Measurements from ENCODE around the gene CHCHD5. TPM values are rescaled to one million over a fixed set of nuclear protein-coding genes. Genes with fewer than 3 reads are reported as not detected.
"Not testable (repeated sequence)": the region's sequence is repeated elsewhere in the genome, so short reads cannot be mapped to it uniquely, and the experiment has no call there.

CHCHD5 gene
- total and polyA plus RNA-seq, 12 donors: 8.9 to 56.5 (median 33.6) TPM

DNA sequence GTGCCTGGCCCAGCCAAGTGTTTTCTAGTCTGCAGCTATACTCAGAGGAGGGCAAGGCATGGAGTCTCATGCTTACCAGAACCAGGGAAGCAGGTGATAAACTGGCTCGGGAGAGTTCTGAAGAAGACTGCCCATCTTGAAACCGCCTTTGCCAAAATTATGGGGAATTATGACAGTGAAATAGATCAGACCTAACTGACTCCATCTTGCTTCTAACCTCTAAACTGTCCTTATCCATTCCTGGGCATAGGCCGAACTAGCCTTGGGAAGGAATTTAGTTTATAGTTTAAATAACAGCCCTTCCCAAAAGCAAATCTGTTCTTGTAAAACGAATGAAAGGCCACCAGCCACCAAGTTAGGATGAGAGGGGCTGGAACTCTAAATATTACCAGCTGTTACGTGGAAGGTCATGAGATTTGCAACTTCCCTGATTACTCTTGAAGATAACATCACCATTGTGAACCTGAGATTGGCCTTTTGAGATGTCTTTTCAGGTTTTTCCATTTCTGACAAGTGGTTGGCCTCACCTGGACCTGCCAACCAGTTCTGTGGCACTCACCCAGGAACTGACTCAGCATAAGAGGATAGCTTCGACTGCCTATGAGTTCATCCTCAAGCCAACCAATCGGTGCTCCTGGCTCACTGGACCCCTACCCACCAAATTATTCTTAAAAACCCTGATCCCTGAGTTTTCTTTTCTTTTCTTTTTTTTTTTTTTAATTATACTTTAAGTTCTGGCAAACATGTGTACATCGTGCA lies 23.4 kb downstream of the CHCHD5 start:
- Histone ChIP-seq H3K4me3 (no peak overlapping the region), H3K27me3 (no peaks in the 10 kb centered on the region), H3K36me3 (replicated peaks in 1 of 2) (no peaks in the 10 kb centered on the region), H3K27ac (no peak overlapping the region), H3K9me3 (replicated peaks in 1 of 3) (no peaks in the 10 kb centered on the region), H3K4me1 (replicated peaks in 1 of 2) (no peaks in the 10 kb centered on the region)
- intact Hi-C loops (cut with DNase I): no loop called here
- 74 to 81% (median 80%) methylated on average over 7 to 8 of the region's 8 CpGs for WGBS, 4 donors
- DNase-seq: peak in 1 of 7 donors; percentile 16
- no peak for TF ChIP-seq POLR2A (IDR thresholded peaks at IDR 0.05)
- TF ChIP-seq, protein P1, sequence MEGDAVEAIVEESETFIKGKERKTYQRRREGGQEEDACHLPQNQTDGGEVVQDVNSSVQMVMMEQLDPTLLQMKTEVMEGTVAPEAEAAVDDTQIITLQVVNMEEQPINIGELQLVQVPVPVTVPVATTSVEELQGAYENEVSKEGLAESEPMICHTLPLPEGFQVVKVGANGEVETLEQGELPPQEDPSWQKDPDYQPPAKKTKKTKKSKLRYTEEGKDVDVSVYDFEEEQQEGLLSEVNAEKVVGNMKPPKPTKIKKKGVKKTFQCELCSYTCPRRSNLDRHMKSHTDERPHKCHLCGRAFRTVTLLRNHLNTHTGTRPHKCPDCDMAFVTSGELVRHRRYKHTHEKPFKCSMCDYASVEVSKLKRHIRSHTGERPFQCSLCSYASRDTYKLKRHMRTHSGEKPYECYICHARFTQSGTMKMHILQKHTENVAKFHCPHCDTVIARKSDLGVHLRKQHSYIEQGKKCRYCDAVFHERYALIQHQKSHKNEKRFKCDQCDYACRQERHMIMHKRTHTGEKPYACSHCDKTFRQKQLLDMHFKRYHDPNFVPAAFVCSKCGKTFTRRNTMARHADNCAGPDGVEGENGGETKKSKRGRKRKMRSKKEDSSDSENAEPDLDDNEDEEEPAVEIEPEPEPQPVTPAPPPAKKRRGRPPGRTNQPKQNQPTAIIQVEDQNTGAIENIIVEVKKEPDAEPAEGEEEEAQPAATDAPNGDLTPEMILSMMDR (IDR thresholded peaks at IDR 0.05): no peak

DNA sequence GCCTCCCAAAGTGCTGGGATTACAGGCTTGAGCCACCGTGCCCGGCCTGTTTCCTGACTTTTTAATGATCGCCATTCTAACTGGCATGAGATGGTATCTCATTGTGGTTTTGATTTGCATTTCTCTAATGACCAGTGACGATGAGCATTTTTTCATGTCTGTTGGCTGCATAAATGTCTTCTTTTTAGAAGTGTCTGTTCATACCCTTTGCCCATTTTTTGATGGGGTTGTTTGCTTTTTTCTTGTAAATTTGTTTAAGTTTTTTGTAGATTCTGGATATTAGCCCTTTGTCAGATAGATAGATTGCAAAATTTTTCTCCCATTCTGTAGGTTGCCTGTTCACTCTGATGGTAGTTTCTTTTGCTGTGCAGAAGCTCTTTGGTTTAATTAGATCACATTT lies 24.9 kb downstream of the CHCHD5 start:
- intact Hi-C loops (cut with DNase I); H3K27ac ChIP-seq; H3K4me3 ChIP-seq; H3K9me3 ChIP-seq (replicated peaks in 1 of 3); DNase-seq; H3K4me1 ChIP-seq (replicated peaks in 1 of 2); H3K27me3 ChIP-seq; H3K36me3 ChIP-seq (replicated peaks in 1 of 2): not testable (repeated sequence)
- 91 to 98% (median 95%) methylated on average over 4 of the region's 4 CpGs for WGBS, 4 donors

DNA sequence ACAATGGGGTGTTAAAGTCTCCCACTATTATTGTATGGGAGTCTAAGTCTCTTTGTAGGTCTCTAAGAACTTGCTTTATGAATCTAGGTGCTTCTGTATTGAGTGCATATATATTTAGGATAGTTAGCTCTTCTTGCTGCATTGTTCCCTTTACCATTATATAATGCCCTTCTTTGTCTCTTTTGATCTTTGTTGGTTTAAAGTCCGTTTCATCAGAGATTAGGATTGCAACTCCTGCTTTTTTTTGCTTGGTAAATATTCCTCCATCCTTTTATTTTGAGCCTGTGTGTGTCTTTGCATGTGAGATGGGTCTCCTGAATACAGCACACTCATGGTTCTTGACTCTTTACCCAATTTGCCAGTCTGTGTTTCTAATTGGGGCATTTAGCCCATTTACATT lies 27.9 kb downstream of the CHCHD5 start:
- H3K36me3 ChIP-seq (replicated peaks in 1 of 2); intact Hi-C loops (cut with DNase I); H3K4me1 ChIP-seq (replicated peaks in 1 of 2); H3K9me3 ChIP-seq (replicated peaks in 1 of 3); H3K27me3 ChIP-seq; DNase-seq; H3K4me3 ChIP-seq; H3K27ac ChIP-seq: not testable (repeated sequence)
- WGBS, 4 donors: 66 to 91% (median 74%) methylated on average over 1 of the region's 1 CpG

DNA sequence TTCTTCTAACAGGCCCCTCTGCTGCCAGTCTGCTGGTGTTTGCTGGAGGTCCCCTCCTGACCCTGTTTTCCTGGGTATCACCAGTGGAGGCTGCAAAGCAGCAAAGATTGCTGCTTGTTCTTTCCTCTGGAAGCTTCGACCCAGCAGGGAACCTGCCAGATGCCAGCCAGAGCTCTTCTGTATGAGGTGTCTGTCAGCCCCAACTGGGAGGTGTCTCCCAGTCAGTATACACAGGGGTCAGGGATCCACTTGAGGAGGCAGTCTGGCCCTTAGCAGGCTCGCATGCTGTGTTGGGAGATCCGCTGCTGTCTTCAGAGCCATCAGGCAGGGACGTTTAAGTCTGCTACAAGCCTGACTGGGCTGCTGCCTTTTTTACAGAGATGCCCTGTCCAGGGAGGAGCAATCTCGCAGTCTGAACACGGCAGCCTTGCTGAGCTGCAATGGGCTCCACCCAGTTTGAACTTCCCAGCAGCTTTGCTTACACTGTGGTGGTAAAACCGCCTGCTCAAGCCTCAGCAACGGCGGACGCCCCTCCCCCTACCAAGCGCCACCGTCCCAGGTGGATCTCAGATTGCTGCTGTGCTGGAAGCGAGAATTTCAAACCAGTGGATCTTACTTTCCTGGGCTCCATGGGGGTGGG lies 29.9 kb downstream of the CHCHD5 start:
- Histone ChIP-seq H3K4me1 (replicated peaks in 1 of 2) (no peaks in the 10 kb centered on the region), H3K27me3 (no peaks in the 10 kb centered on the region), H3K27ac (no peak overlapping the region), H3K9me3 (replicated peaks in 1 of 3) (no peaks in the 10 kb centered on the region), H3K36me3 (replicated peaks in 1 of 2) (no peaks in the 10 kb centered on the region), H3K4me3 (no peak overlapping the region)
- intact Hi-C loops (cut with DNase I): no loop called here
- 67 to 83% (median 76%) methylated on average over 9 to 13 of the region's 13 CpGs for WGBS, 4 donors
- no peak for TF ChIP-seq POLR2A (IDR thresholded peaks at IDR 0.05)
- TF ChIP-seq, protein P1 (IDR thresholded peaks at IDR 0.05): no peak
- no peak for DNase-seq

- DNase-seq: no peak
- Histone ChIP-seq H3K9me3 (replicated peaks in 1 of 3) (no peaks in the 10 kb centered on the region), H3K36me3 (replicated peaks in 1 of 2) (no peaks in the 10 kb centered on the region), H3K4me3 (no peak overlapping the region), H3K27ac (no peak overlapping the region), H3K27me3 (no peaks in the 10 kb centered on the region), H3K4me1 (replicated peaks in 1 of 2) (no peaks in the 10 kb centered on the region)
- no peak for TF ChIP-seq POLR2A (IDR thresholded peaks at IDR 0.05)
- TF ChIP-seq, protein P1 (IDR thresholded peaks at IDR 0.05): no peak
- WGBS, 4 donors: 89 to 100% (median 96%) methylated on average over 5 to 8 of the region's 8 CpGs
- intact Hi-C loops (cut with DNase I): no loop called here
These were observed 30.6 kb downstream of the CHCHD5 start for GRCh38 chr2:112615051-112615450.

DNA sequence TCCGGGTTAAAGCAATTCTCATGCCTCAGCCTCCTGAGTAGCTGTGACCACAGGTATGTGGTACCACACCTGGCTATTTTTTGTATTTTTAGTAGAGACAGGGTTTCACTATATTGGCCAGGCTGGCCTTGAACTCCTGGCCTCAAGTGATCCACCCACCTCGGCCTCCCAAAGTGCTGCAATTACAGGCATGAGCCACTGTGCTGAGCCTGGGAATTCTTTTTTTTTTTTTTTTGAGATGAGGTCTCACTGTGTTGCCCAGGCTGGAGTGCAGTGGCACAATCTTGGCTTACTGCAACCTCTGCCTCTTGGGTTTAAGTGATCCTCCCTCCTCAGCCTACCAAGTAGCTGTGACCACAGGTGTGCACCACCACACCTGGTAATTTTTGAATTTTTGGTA lies 31.4 kb downstream of the CHCHD5 start:
- intact Hi-C loops (cut with DNase I); H3K27me3 ChIP-seq; DNase-seq; H3K4me1 ChIP-seq (replicated peaks in 1 of 2); H3K9me3 ChIP-seq (replicated peaks in 1 of 3); H3K36me3 ChIP-seq (replicated peaks in 1 of 2); H3K27ac ChIP-seq; H3K4me3 ChIP-seq: not testable (repeated sequence)
- WGBS, 4 donors: 86 to 100% (median 95%) methylated on average over 1 to 2 of the region's 2 CpGs
